HepG2 (cell line): Measurements from ENCODE around the gene DPCD.

Experiments used
- CTCF ChIP-seq: sonication (generic); formaldehyde crosslinking; IDR thresholded peaks from 2 replicates; pipeline ENCODE4 v1.5.0; 2020; ENCODE audit warnings: mild to moderate bottlenecking, missing genetic modification reagents, moderate library complexity
- FOXA3 ChIP-seq: IDR thresholded peaks from 2 replicates; pipeline ENCODE4 v1.6.1; 2016; ENCODE audit warnings: missing genetic modification reagents, missing compliant biosample characterization
- HMG20A ChIP-seq: IDR thresholded peaks from 2 replicates; pipeline ENCODE4 v1.6.1; 2016; ENCODE audit warnings: borderline replicate concordance
- HNF4G ChIP-seq, 2 experiments: sonication (generic) in 1 of 2; formaldehyde crosslinking in 1 of 2; IDR thresholded peaks; 2 replicates each; pipeline versions ENCODE4 v1.4.0 to v1.6.1; 2011 to 2020; ENCODE audit warnings: borderline replicate concordance in 2 of 2, low read depth in 2 of 2, mild to moderate bottlenecking in 2 of 2, low read length in 1 of 2, missing genetic modification reagents in 1 of 2, moderate library complexity in 1 of 2
- KMT2A ChIP-seq: sonication (generic); formaldehyde crosslinking; IDR thresholded peaks from 2 replicates; pipeline ENCODE4 v1.4.0; 2020; ENCODE audit warnings: missing genetic modification reagents
- LCORL ChIP-seq, 2 experiments: fragments of 450-650 bp in 1 of 2; sonication (generic) in 1 of 2; formaldehyde crosslinking in 1 of 2; IDR thresholded peaks; 2 replicates each; pipeline versions ENCODE4 v1.5.0 to v1.6.1; 2017 to 2020; ENCODE audit warnings: antibody characterized with exemption in 1 of 2, missing genetic modification reagents in 1 of 2
- ZNF10 ChIP-seq: sonication (generic); formaldehyde crosslinking; IDR thresholded peaks from 2 replicates; pipeline ENCODE4 v1.4.0; 2020; ENCODE audit warnings: mild to moderate bottlenecking, low read depth, missing genetic modification reagents, borderline replicate concordance
- ZNF503 ChIP-seq: sonication (generic); formaldehyde crosslinking; IDR thresholded peaks from 2 replicates; pipeline ENCODE4 v1.4.0; 2020; ENCODE audit warnings: missing genetic modification reagents

- no peak for TF ChIP-seq CTCF (CRISPR knock-in tag)
- TF ChIP-seq LCORL (IDR thresholded peaks at IDR 0.05), result no peak
- no peak for TF ChIP-seq LCORL (CRISPR knock-in tag; IDR thresholded peaks at IDR 0.05)
- TF ChIP-seq ZNF10, result no peak
- TF ChIP-seq HNF4G (IDR thresholded peaks at IDR 0.05; ENCODE audit: borderline replicate concordance, low read depth, low read length), result no peak
- no peak for TF ChIP-seq HNF4G (CRISPR knock-in tag; IDR thresholded peaks at IDR 0.05; ENCODE audit: borderline replicate concordance, low read depth)
- TF ChIP-seq KMT2A (CRISPR knock-in tag), result no peak
- no peak for TF ChIP-seq FOXA3 (CRISPR knock-in tag)
- TF ChIP-seq ZNF503, result no peak
- TF ChIP-seq HMG20A (CRISPR knock-in tag), result no peak
These were observed 29.2 kb upstream of the DPCD start for GRCh38 chr10:101558671-101559595.
